ENCODE results near the gene AMZ1.

AMZ1 gene

GRCh38 chr7:2757361-2757903 is 69.4 kb downstream of the AMZ1 start:
- H3K36me3 ChIP-seq (ENCODE audit: insufficient read depth, low read depth, low read length), result peaks cover 13% of the 10 kb centered on the region
- H3K9ac ChIP-seq (ENCODE audit: low read depth, low read length), result peak overlapping the region; percentile 19; the same call in 1 of the 2 replicates
- no peak overlapping the region for H3K4me3 ChIP-seq (ENCODE audit: low read length)
- no peaks in the 10 kb centered on the region for H3K27me3 ChIP-seq (ENCODE audit: insufficient read depth, low read length)
- H3K27ac ChIP-seq (ENCODE audit: low read length), result no peak overlapping the region
- H3K9me3 ChIP-seq (ENCODE audit: insufficient read depth, low read depth, low read length), result no peaks in the 10 kb centered on the region
- peaks cover 14% of the 10 kb centered on the region; the same call in 1 of the 2 replicates for H3K4me1 ChIP-seq (ENCODE audit: insufficient read depth, low read length)

DNA sequence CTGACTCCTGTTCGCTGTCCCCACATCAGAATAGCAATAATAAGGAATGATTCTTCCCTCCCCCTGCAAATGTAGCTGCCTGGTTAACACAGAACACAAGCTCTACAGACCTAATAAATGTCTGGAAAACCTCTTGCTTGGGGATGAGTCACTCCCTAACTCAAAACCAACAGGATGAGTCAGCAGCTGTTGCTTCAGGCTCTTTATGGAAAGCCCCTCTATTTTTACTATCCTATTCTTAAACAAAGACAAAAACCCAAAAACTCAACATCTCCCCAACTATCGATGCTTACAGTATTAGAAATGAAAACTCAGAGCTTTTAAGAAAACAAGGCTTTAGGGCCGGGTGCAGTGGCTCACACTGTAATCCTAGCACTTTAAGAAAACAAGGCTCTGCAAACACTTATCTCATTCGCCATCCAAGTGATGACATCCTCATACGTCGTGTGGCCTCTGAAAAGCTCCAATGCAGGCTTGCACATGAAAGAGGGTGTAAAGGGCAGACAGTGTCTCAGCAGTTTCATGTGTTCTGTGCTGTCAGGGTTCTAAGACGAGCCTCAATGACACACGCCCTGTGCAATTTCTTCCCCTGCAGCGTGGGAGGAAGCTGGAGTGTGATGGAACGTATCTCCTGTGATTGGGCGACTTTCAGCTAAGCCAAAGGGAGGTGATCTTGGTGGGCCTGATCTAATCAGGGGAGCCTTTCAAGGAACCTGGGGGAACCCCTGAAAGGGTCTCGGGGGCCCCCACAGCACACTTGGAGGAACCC is 70.1 kb downstream of the AMZ1 start:
- H3K36me3 ChIP-seq (ENCODE audit: insufficient read depth, low read depth, low read length), result peaks cover 13% of the 10 kb centered on the region
- no peak overlapping the region for H3K4me3 ChIP-seq (ENCODE audit: low read length)
- H3K9me3 ChIP-seq (ENCODE audit: insufficient read depth, low read depth, low read length), result no peaks in the 10 kb centered on the region

DNA sequence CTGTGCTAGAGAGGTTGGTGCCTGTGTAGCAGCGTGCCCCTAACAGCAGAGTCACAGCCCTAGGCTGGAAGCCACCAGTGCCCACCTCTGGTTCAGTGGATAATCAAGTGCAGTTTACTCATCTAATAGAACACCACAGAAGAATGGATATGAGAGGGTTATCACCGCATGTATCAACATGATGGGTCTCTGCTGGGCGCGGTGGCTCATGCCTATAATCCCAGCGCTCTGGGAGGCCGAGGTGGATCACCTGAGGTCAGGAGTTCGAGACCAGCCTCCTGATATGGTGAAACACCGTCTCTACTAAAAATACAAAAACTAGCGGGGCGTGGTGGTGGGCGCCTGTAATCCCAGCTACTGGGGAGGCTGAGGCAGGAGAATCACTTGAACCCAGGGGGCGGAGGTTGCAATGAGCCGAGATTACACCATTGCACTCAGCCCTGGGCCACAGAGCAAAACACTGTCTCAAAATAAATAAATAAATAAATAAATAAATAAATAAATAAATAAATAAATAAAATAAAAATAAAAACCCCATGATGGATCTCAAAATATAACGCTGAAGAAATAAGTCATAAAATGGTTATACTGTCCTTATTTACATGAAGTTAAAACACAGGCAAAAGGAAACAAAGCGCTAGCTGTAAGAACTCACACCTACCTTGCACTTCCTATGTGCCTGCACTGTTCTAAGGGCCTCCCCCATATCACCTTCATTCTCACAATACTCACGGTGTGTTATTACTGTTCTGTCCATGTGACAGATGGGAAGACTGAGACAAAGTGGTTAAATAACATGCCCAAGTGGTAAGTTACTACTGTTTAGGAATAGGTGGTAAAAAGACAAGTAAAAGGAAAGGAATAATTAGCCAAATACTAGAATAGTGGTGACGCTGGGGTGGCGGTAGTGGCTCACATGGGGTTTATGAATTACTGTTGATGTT is 70.9 kb downstream of the AMZ1 start:
- Histone ChIP-seq H3K9ac (ENCODE audit: low read depth, low read length) (no peak overlapping the region), H3K9me3 (ENCODE audit: insufficient read depth, low read depth, low read length) (no peaks in the 10 kb centered on the region), H3K4me3 (ENCODE audit: low read length) (no peak overlapping the region), H3K36me3 (ENCODE audit: insufficient read depth, low read depth, low read length) (peaks cover 13% of the 10 kb centered on the region), H3K27ac (ENCODE audit: low read length) (peak overlapping the region; percentile 27), H3K27me3 (ENCODE audit: insufficient read depth, low read length) (no peaks in the 10 kb centered on the region), H3K4me1 (ENCODE audit: insufficient read depth, low read length) (peaks cover 14% of the 10 kb centered on the region; the same call in 1 of the 2 replicates)

More for the DNA sequence above, 70.1 kb downstream of the AMZ1 start:
- peak overlapping the region; percentile 19; the same call in 1 of the 2 replicates for H3K9ac ChIP-seq (ENCODE audit: low read depth, low read length)
- H3K27ac ChIP-seq (ENCODE audit: low read length), result peak overlapping the region; percentile 27
- peaks cover 14% of the 10 kb centered on the region; the same call in 1 of the 2 replicates for H3K4me1 ChIP-seq (ENCODE audit: insufficient read depth, low read length)
- no peaks in the 10 kb centered on the region for H3K27me3 ChIP-seq (ENCODE audit: insufficient read depth, low read length)

GRCh38 chr7:2759736-2760097 is 71.7 kb downstream of the AMZ1 start:
- no peak overlapping the region for H3K9ac ChIP-seq (ENCODE audit: low read depth, low read length)
- H3K27ac ChIP-seq (ENCODE audit: low read length), result no peak overlapping the region
- H3K27me3 ChIP-seq (ENCODE audit: insufficient read depth, low read length), result no peaks in the 10 kb centered on the region
- H3K36me3 ChIP-seq (ENCODE audit: insufficient read depth, low read depth, low read length), result peaks cover 13% of the 10 kb centered on the region
- no peak overlapping the region for H3K4me3 ChIP-seq (ENCODE audit: low read length)
- H3K9me3 ChIP-seq (ENCODE audit: insufficient read depth, low read depth, low read length), result no peaks in the 10 kb centered on the region
- peaks cover 14% of the 10 kb centered on the region; the same call in 1 of the 2 replicates for H3K4me1 ChIP-seq (ENCODE audit: insufficient read depth, low read length)

DNA sequence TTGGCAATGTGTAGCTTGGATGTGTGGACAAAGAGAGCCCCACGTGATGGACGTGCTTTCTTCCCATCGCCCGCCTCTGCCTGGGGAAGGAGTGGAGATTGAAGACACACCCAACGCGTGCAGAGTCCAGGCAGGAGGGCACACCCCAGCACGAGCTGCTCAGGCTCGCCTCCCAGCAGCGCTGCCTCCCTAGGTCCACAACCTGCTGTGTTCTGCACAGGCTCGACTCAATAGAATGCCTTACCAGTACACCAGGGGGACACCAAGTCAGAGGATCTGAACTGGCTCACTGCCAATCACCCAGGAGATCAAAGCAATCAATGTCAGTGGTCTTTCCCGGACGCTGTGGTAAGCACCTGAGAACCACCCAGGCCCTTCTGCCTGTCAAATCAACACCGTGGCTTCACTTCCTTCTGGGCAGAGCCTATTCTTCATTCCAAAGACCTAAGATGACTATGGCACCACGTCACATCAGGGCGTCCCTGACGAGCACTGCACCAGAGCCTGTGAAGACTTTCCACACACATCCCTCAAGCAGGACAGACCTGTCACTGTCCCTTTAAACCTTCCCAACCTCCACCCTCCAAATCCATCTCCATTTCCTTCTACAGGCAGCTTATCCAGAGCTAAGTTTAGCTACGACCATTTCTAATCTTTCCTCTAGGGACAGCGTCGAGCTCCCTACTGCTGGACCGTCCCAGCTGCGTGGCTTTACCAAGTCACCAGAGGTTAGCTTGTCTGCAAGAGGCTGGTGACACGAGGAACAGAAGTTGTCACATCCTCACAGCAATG is 72.3 kb downstream of the AMZ1 start:
- Histone ChIP-seq H3K9ac (ENCODE audit: low read depth, low read length) (no peak overlapping the region), H3K9me3 (ENCODE audit: insufficient read depth, low read depth, low read length) (no peaks in the 10 kb centered on the region)

DNA sequence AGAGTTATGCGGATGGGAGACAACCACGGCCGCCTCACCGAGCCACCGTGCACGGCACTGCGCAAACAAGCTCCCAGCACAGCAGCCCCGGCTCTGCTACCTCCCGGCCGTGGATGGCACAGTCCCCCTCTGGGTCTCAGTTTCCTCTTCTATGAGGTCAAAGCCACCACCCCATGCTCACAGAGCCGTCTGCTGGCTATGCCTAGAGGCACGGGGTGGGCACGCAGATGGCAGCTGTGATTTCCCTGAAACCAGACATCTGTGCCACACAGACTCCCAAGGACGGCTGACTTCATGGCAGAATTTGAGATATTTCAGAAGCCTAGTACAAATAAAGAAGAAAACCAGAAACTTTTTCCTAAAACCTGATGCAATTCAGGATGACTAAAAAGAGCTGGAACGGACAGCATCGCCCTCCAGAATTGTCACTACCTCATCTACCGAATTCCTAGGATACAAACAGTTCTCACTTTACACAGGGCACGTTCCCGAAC is 73.2 kb downstream of the AMZ1 start:
- peaks cover 13% of the 10 kb centered on the region for H3K36me3 ChIP-seq (ENCODE audit: insufficient read depth, low read depth, low read length)
- no peak overlapping the region for H3K27ac ChIP-seq (ENCODE audit: low read length)
- peaks cover 14% of the 10 kb centered on the region; the same call in 1 of the 2 replicates for H3K4me1 ChIP-seq (ENCODE audit: insufficient read depth, low read length)
- no peak overlapping the region for H3K9ac ChIP-seq (ENCODE audit: low read depth, low read length)
- H3K4me3 ChIP-seq (ENCODE audit: low read length), result no peak overlapping the region
- H3K27me3 ChIP-seq (ENCODE audit: insufficient read depth, low read length), result no peaks in the 10 kb centered on the region
- no peaks in the 10 kb centered on the region for H3K9me3 ChIP-seq (ENCODE audit: insufficient read depth, low read depth, low read length)

More for the DNA sequence above, 72.3 kb downstream of the AMZ1 start:
- Histone ChIP-seq H3K27me3 (ENCODE audit: insufficient read depth, low read length) (no peaks in the 10 kb centered on the region), H3K27ac (ENCODE audit: low read length) (no peak overlapping the region), H3K4me1 (ENCODE audit: insufficient read depth, low read length) (peaks cover 14% of the 10 kb centered on the region; the same call in 1 of the 2 replicates), H3K4me3 (ENCODE audit: low read length) (no peak overlapping the region), H3K36me3 (ENCODE audit: insufficient read depth, low read depth, low read length) (peaks cover 13% of the 10 kb centered on the region)

DNA sequence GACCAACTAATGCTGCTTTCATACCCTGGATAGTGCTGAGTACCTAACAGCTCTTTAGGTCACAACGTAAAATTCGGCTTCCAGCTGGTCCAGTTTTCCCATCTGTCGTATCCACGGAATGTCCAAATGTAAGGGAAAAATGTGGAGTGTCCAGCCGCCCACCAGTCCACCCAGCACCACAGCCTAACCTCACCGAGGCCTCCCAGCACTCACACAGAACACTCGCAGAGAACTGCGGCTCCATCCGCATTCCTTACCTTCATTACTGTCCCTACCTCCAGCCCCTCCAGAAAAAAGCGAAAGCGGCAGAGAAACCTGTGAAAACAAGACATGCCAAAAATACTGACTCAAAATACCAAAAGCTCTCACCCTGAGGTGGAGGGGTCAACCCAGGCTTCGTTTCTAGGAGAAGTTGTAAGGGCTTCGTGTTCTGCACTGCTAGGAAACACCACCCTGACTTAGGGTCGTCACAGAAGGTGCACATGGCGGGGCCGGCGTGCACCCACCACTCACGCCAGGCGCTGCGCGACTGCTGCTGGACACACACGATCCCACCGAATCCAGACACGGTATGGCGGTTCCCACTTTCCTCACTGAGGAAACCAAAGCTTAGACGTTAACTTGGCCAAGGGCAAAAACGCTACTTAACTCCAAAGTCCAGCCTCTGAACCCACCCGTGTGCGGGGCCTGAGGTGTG is 73.9 kb downstream of the AMZ1 start:
- Histone ChIP-seq H3K27me3 (ENCODE audit: insufficient read depth, low read length) (no peaks in the 10 kb centered on the region), H3K9me3 (ENCODE audit: insufficient read depth, low read depth, low read length) (no peaks in the 10 kb centered on the region), H3K4me3 (ENCODE audit: low read length) (no peak overlapping the region), H3K9ac (ENCODE audit: low read depth, low read length) (no peak overlapping the region), H3K36me3 (ENCODE audit: insufficient read depth, low read depth, low read length) (peaks cover 13% of the 10 kb centered on the region), H3K4me1 (ENCODE audit: insufficient read depth, low read length) (peaks cover 14% of the 10 kb centered on the region; the same call in 1 of the 2 replicates), H3K27ac (ENCODE audit: low read length) (no peak overlapping the region)

DNA sequence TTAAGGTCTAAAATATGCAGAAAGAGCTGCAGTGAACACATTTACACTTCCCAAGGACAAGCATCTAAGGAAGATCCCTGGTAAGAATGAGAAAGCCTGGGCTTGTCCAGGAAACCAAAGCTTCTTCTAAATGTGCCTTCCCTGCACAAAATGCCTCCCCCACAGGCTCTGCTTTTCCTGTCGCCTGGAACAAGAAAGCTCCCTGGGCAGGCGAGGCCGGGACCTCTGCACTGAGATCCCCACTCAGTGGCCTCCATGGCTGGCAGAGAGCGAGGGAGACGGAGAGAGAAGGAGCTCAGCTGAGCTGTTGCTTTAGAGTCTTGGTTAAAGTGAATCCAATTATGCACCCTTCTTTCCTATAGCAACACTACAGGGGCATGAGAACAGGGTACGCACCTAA is 75.6 kb downstream of the AMZ1 start:
- no peak overlapping the region for H3K4me3 ChIP-seq (ENCODE audit: low read length)
- no peaks in the 10 kb centered on the region for H3K27me3 ChIP-seq (ENCODE audit: insufficient read depth, low read length)
- 0 out of 2 replicates have a peak, but pooled peaks cover 2% of the 10 kb centered on the region for H3K4me1 ChIP-seq (ENCODE audit: insufficient read depth, low read length)
- no peak overlapping the region for H3K9ac ChIP-seq (ENCODE audit: low read depth, low read length)
- no peak overlapping the region for H3K27ac ChIP-seq (ENCODE audit: low read length)
- peaks cover 13% of the 10 kb centered on the region for H3K36me3 ChIP-seq (ENCODE audit: insufficient read depth, low read depth, low read length)
- no peaks in the 10 kb centered on the region for H3K9me3 ChIP-seq (ENCODE audit: insufficient read depth, low read depth, low read length)

DNA sequence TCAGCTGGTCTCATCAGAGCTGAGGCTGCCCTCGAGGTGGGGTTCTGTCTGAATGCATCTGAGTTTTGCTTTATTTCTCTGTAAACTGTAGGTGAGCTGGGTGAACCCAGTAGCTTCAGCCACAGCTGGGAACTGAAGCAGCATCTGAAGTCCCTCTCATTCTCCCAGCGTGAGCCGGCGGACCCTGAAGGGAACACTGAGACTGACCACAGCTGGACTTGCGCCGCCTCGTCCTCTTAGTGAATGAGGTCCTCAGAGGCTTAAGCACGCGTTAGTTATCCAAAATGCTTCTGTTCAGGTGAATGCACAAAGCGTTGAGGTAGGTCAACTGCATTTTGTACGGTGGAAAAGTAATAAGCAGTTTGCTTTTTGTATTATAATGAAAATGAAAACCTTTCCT is 76.6 kb downstream of the AMZ1 start:
- H3K27ac ChIP-seq (ENCODE audit: low read length), result no peak overlapping the region
- H3K36me3 ChIP-seq (ENCODE audit: insufficient read depth, low read depth, low read length), result peaks cover 11% of the 10 kb centered on the region
- H3K9ac ChIP-seq (ENCODE audit: low read depth, low read length), result no peak overlapping the region
- H3K4me1 ChIP-seq (ENCODE audit: insufficient read depth, low read length), result 0 out of 2 replicates have a peak, but pooled peaks cover 2% of the 10 kb centered on the region
- H3K27me3 ChIP-seq (ENCODE audit: insufficient read depth, low read length), result no peaks in the 10 kb centered on the region
- H3K4me3 ChIP-seq (ENCODE audit: low read length), result no peak overlapping the region
- H3K9me3 ChIP-seq (ENCODE audit: insufficient read depth, low read depth, low read length), result no peaks in the 10 kb centered on the region
